Left cardiac atrium (tissue), 4 donors: ENCODE measurements around the gene CRYBG2. TPM values are rescaled to one million over a fixed set of nuclear protein-coding genes. Genes with fewer than 3 reads are reported as not detected.
"Not testable (repeated sequence)": the region's sequence is repeated elsewhere in the genome, so short reads cannot be mapped to it uniquely, and the experiment has no call there.

Experiments used
- ATAC-seq, 2 donors: fragments of 200-7000 bp; cut with Tn5 transposase; one replicate each; pipeline ENCODE4 v1.9.1; 2020; ENCODE audit warnings: mild to moderate bottlenecking in 2 of 2, moderate library complexity in 2 of 2
- DNase-seq: peaks from one replicate; pipeline ENCODE4 v3.0.0-alpha.2; 2020
- intact Hi-C, 2 donors: fragments of 100-400 bp; cut with DNase I; formaldehyde crosslinking; loops; one replicate each; pipeline versions ENCODE4 v1.14.1 to v1.15.1; 2022 to 2023
- total RNA-seq, 2 donors: library from RNA; stranded (reverse); fragmentation: NEBNext Ultra II Directional; extraction: Animal tissue kit (Norgen Biotek cat#: 25700); gene quantifications; one replicate each; pipeline ENCODE4 v1.2.1, GENCODE V29; 2021
- donor health status: DM: no; HTN: yes; CAD: no.
- donor health status: DM: no; HTN: yes; CAD: no; lungs with severe emphysema.
- donor health status: DM: yes; HTN: yes; CAD: no.
- donor health status: Dilated cardiomyopathy.

The CRYBG2 gene
- total RNA-seq, 2 donors from 2014 or later, result not detected

- intact Hi-C loops, result no loop called here
- DNase-seq (peak; percentile 93), ATAC-seq (peak; percentile 98 to 99)
Observed at GRCh38 chr1:26306290-26307229, 47.4 kb downstream of the CRYBG2 start, which contains the start of gene UBXN11. TSS of gene UBXN11 (minus strand) at chr1:26306636. CDS start at chr1:26302883, 3,753 bp downstream.

GRCh38 chr1:26305667-26306289, 48.2 kb downstream of the CRYBG2 start:
- no peak for ATAC-seq
- DNase-seq, result no peak
- intact Hi-C loops, result no loop called here

GRCh38 chr1:26302733-26303405, 51.1 kb downstream of the CRYBG2 start:
- intact Hi-C loops, result no loop called here
- DNase-seq (no peak), ATAC-seq (peak in 1 of 2 donors; percentile 32)

- ATAC-seq, result no peak
Observed at GRCh38 chr1:26300578-26301275, 53.2 kb downstream of the CRYBG2 start.

GRCh38 chr1:26297791-26298124, 56.2 kb downstream of the CRYBG2 start:
- intact Hi-C loops, result no loop called here

More at GRCh38 chr1:26300578-26301275, 53.2 kb downstream of the CRYBG2 start:
- no peak for DNase-seq
- intact Hi-C loops, result no loop called here

GRCh38 chr1:26297057-26297790, 56.7 kb downstream of the CRYBG2 start:
- DNase-seq (no peak), ATAC-seq (no peak)
- intact Hi-C loops, result no loop called here

More at GRCh38 chr1:26297791-26298124, 56.2 kb downstream of the CRYBG2 start:
- DNase-seq (no peak), ATAC-seq (no peak)

GRCh38 chr1:26296340-26297056, 57.4 kb downstream of the CRYBG2 start:
- intact Hi-C loops, result no loop called here
- DNase-seq, result no peak
- no peak for ATAC-seq

GRCh38 chr1:26295194-26296138, 58.5 kb downstream of the CRYBG2 start:
- no peak for ATAC-seq
- intact Hi-C loops, result no loop called here
- no peak for DNase-seq

GRCh38 chr1:26293911-26294463, 59.9 kb downstream of the CRYBG2 start:
- DNase-seq (no peak), ATAC-seq (no peak)
- intact Hi-C loops, result no loop called here

- intact Hi-C loops, result not testable (repeated sequence)
Observed at GRCh38 chr1:26292735-26293134, 61.2 kb downstream of the CRYBG2 start.

GRCh38 chr1:26291939-26292338, 62.0 kb downstream of the CRYBG2 start:
- intact Hi-C loops, result no loop called here
- no peak for DNase-seq
- no peak for ATAC-seq

More at GRCh38 chr1:26292735-26293134, 61.2 kb downstream of the CRYBG2 start:
- DNase-seq, ATAC-seq: not testable (repeated sequence)

GRCh38 chr1:26291433-26291832, 62.5 kb downstream of the CRYBG2 start:
- DNase-seq, result no peak
- no peak for ATAC-seq
- intact Hi-C loops, result no loop called here

- no peak for DNase-seq
- intact Hi-C loops, result no loop called here
- ATAC-seq, result no peak
Observed at GRCh38 chr1:26290882-26291261, 63.1 kb downstream of the CRYBG2 start.

GRCh38 chr1:26290122-26290881, 63.6 kb downstream of the CRYBG2 start:
- intact Hi-C loops, result no loop called here
- ATAC-seq (peak in 1 of 2 donors; percentile 14), DNase-seq (no peak)

GRCh38 chr1:26289158-26290059, 64.5 kb downstream of the CRYBG2 start:
- ATAC-seq (peak in 1 of 2 donors; percentile 9), DNase-seq (no peak)
- intact Hi-C loops, result no loop called here
